ENCODE measurements around the gene TMEM163. TPM values are rescaled to one million over a fixed set of nuclear protein-coding genes. Genes with fewer than 3 reads are reported as not detected.

TMEM163 gene
- polyA plus RNA-seq, 3 donors: 0.01 TPM; not detected in 2

DNA sequence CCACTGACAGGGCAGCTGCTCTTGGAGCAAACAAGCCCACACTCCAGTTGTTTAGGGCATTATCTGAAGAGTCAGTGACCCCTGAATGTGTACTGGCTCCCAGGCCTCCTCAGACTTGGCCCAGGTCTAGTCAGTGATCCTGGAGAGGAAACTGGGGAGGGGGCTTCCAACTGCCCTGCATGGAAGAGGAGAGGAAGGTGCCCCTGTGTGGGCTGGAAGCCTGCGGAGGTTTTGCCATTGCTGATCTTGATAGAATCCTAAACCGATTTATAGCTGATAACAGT, 267.5 kb downstream of the TMEM163 start:
- Histone ChIP-seq H3K27ac (ENCODE audit: low read depth in 1 of 2, low read length in 2 of 2) (no peak overlapping the region), H3K27me3 (ENCODE audit: control insufficient read depth in 2 of 2, insufficient read depth in 2 of 2, low read length in 2 of 2) (no peaks in the 10 kb centered on the region), H3K4me2 (replicated peaks; ENCODE audit: extremely low read depth, low read length, poor library complexity, severe bottlenecking) (no peak overlapping the region), H3K4me3 (replicated peaks in 1 of 3; ENCODE audit: low read depth in 2 of 3, low read length in 3 of 3) (no peak overlapping the region), H3K4me1 (ENCODE audit: control insufficient read depth in 1 of 2, insufficient read depth in 2 of 2, low read length in 2 of 2) (no peaks in the 10 kb centered on the region), H2AFZ (ENCODE audit: insufficient read depth, low read depth, low read length, poor library complexity, severe bottlenecking) (no peak overlapping the region), H4K20me1 (ENCODE audit: insufficient read depth, low read length) (no peaks in the 10 kb centered on the region), H3K9ac (ENCODE audit: insufficient read depth, low read length, poor library complexity, severe bottlenecking) (no peak overlapping the region), H3K79me2 (ENCODE audit: insufficient read depth, low read length) (no peaks in the 10 kb centered on the region), H3K36me3 (replicated peaks in 1 of 2; ENCODE audit: control insufficient read depth in 1 of 2, insufficient read depth in 2 of 2, low read length in 2 of 2) (peaks cover 6 to 45% of the 10 kb centered on the region in 2 donors), H3K9me3 (replicated peaks in 1 of 2; ENCODE audit: control insufficient read depth in 1 of 2, insufficient read depth in 1 of 2, low read length in 2 of 2) (no peaks in the 10 kb centered on the region)
- Mint-ChIP-seq H3K4me1 (no peaks in the 10 kb centered on the region), H3K27ac (peak overlapping the region in 1 of 7 donors; percentile 62), H3K27me3 (ENCODE audit: low read depth in 3 of 3) (peaks cover 0 to 4% (median 1%) of the 10 kb centered on the region in 3 donors), H3K4me3 (no peak overlapping the region), H3K36me3 (peaks cover 37 to 45% of the 10 kb centered on the region in 2 donors), H3K9me3 (no peaks in the 10 kb centered on the region)
- DNase-seq: no peak
- TF ChIP-seq, protein P1, sequence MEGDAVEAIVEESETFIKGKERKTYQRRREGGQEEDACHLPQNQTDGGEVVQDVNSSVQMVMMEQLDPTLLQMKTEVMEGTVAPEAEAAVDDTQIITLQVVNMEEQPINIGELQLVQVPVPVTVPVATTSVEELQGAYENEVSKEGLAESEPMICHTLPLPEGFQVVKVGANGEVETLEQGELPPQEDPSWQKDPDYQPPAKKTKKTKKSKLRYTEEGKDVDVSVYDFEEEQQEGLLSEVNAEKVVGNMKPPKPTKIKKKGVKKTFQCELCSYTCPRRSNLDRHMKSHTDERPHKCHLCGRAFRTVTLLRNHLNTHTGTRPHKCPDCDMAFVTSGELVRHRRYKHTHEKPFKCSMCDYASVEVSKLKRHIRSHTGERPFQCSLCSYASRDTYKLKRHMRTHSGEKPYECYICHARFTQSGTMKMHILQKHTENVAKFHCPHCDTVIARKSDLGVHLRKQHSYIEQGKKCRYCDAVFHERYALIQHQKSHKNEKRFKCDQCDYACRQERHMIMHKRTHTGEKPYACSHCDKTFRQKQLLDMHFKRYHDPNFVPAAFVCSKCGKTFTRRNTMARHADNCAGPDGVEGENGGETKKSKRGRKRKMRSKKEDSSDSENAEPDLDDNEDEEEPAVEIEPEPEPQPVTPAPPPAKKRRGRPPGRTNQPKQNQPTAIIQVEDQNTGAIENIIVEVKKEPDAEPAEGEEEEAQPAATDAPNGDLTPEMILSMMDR (IDR thresholded peaks at IDR 0.05): no peak
- WGBS (ENCODE audit: insufficient coverage): 0% methylated on average over 1 of the region's 2 CpGs
- intact Hi-C loops (cut with micrococcal nuclease): loop anchor here (2.0 to 5.0 kb wide), 2 partner anchors 446 kb away; no protein-coding TSS in a partner anchor

DNA sequence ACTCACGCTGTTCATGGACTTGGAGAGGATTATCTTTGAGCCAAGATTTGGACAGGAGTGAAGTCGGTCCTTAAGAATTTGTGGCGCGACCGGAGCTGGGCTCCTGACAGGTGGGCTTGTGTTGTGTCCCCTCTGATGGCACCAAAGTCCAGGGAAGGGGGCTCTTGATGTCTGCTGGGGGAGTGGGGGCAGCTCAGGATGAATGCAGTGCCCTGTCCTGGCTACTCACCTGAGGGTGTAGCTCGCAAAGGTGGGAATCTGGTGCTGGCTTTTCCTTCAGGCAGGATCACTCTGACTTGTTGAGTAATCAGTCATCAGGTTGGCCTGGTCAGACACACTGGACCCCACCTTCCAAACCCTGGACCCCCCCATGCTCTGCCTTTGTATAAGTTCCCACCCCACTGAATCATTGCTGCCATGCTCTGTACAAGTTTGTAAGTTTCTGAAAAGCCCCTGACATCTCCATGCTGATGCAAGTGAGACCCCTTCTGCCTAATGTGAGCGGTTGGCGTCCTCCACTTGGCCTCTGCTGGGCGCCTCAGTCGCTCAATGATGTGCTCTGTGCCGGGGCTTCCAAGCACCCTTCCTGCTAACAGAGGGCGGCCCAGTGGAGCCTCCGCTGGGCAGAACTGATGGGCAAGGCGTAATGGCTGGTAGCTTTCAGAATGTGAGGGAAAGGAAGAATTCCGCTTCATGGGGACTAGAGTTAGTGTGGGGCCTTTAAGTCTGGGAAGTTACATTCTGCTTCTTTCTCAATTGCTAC, 268.9 kb downstream of the TMEM163 start:
- Mint-ChIP-seq H3K4me3 (no peak overlapping the region), H3K9me3 (no peaks in the 10 kb centered on the region), H3K4me1 (no peaks in the 10 kb centered on the region), H3K27ac (peak overlapping the region in 2 of 7 donors; percentile 30 to 63), H3K36me3 (peaks cover 39 to 51% of the 10 kb centered on the region in 2 donors), H3K27me3 (ENCODE audit: low read depth in 3 of 3) (peaks cover 0 to 4% (median 1%) of the 10 kb centered on the region in 3 donors)
- intact Hi-C loops (cut with micrococcal nuclease): loop anchor here (2.0 to 5.0 kb wide), 2 partner anchors 447 kb away; no protein-coding TSS in a partner anchor
- no peak overlapping the region for H2AFZ ChIP-seq (ENCODE audit: insufficient read depth, low read depth, low read length, poor library complexity, severe bottlenecking)
- H3K36me3 ChIP-seq (replicated peaks in 1 of 2; ENCODE audit: control insufficient read depth in 1 of 2, insufficient read depth in 2 of 2, low read length in 2 of 2): peaks cover 10 to 57% of the 10 kb centered on the region in 2 donors
- TF ChIP-seq, protein P1 (IDR thresholded peaks at IDR 0.05): no peak
- no peak overlapping the region for H3K4me2 ChIP-seq (replicated peaks; ENCODE audit: extremely low read depth, low read length, poor library complexity, severe bottlenecking)
- no peaks in the 10 kb centered on the region for H3K79me2 ChIP-seq (ENCODE audit: insufficient read depth, low read length)
- no peaks in the 10 kb centered on the region for H3K27me3 ChIP-seq (ENCODE audit: control insufficient read depth in 2 of 2, insufficient read depth in 2 of 2, low read length in 2 of 2)
- no peak overlapping the region for H3K4me3 ChIP-seq (replicated peaks in 1 of 3; ENCODE audit: low read depth in 2 of 3, low read length in 3 of 3)
- WGBS (ENCODE audit: insufficient coverage): 98% methylated on average over 14 of the region's 15 CpGs
- H3K4me1 ChIP-seq (ENCODE audit: control insufficient read depth in 1 of 2, insufficient read depth in 2 of 2, low read length in 2 of 2): no peaks in the 10 kb centered on the region
- DNase-seq: no peak
- no peaks in the 10 kb centered on the region for H3K9me3 ChIP-seq (replicated peaks in 1 of 2; ENCODE audit: control insufficient read depth in 1 of 2, insufficient read depth in 1 of 2, low read length in 2 of 2)
- H4K20me1 ChIP-seq (ENCODE audit: insufficient read depth, low read length): no peaks in the 10 kb centered on the region
- H3K27ac ChIP-seq (ENCODE audit: low read depth in 1 of 2, low read length in 2 of 2): no peak overlapping the region
- no peak overlapping the region for H3K9ac ChIP-seq (ENCODE audit: insufficient read depth, low read length, poor library complexity, severe bottlenecking)
